ENCODE results near the gene LOXL3. TPM values are rescaled to one million over a fixed set of nuclear protein-coding genes. Genes with fewer than 3 reads are reported as not detected.

Gene LOXL3
- total and polyA plus RNA-seq, 8 donors = 0.35 to 7.5 (median 1.6) TPM

DNA sequence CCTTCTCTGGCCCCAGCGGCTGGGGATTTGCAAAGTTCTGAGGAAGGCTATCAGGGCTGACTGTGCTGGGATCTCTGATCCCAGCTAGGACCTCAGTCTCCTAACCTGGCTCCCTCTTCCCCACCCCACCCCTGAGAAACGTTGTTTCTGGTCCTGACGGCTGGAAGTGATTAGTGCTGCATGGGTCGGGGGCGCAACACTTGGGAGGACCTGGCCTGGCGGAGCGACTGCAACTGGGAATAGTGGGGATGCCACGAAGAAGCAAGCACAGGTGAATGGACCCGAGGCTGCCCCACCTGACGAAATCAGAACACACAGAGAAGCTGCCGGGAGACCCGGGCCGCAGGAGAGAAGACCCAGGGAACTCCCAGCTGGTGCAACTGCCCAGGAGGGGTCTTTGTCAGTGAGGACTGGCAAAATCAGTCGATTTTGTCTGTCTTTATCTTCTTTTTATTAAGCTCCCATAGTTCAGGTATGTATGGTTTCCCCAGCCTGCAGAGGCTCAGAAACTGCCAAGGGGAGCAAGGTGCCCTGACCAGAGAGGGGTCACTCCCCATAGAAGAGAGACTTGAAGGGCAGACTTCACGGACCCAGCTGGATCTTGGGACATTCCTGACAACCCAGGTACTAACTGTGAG is 53.7 kb downstream of the LOXL3 start:
- WGBS, 2 donors = 70% methylated on average over 15 of the region's 15 CpGs
- no peak overlapping the region for H3K4me3 ChIP-seq
- ATAC-seq (no peak), FAIRE-seq (no peak), DNase-seq (no peak)
- no peak overlapping the region for H3K27ac ChIP-seq
- TF ChIP-seq CTCF (IDR thresholded peaks at IDR 0.05) = no peak
- H3K27me3 ChIP-seq = peaks cover 0 to 6% (median 0%) of the 10 kb centered on the region in 4 donors
- H3K36me3 ChIP-seq = no peaks in the 10 kb centered on the region
- intact Hi-C loops (cut with DNase I) = no loop called here
- H3K4me1 ChIP-seq = peaks cover 0 to 15% (median 6%) of the 10 kb centered on the region in 3 donors
- H3K9me3 ChIP-seq = no peaks in the 10 kb centered on the region

- ATAC-seq = no peak
- Histone ChIP-seq H3K36me3 (no peaks in the 10 kb centered on the region), H3K9me3 (no peaks in the 10 kb centered on the region), H3K27me3 (peaks cover 0 to 6% (median 0%) of the 10 kb centered on the region in 4 donors), H3K4me1 (peaks cover 0 to 15% (median 6%) of the 10 kb centered on the region in 3 donors), H3K4me3 (peak within 1 kb of the TSS in 3 of 4 donors; percentile 7 to 41 (median 23)), H3K27ac (no peak within 1 kb of the TSS)
- TF ChIP-seq CTCF (IDR thresholded peaks at IDR 0.05) = no peak
- 12 to 13% methylated on average over 58 to 65 of the region's 65 CpGs for WGBS, 2 donors
- intact Hi-C loops (cut with DNase I) = no loop called here
- peak in 2 of 6 donors; percentile 63 to 66 for DNase-seq
- FAIRE-seq = no peak
These were observed 54.3 kb downstream of the LOXL3 start, which contains the start of gene LBX2 for GRCh38 chr2:74499267-74499939. Gene LBX2, minus strand, starts transcription at chr2:74499603. Its CDS starts 66 bp downstream, at chr2:74499537.

GRCh38 chr2:74498500-74499266 is 55.1 kb downstream of the LOXL3 start:
- intact Hi-C loops (cut with DNase I) = no loop called here

More at GRCh38 chr2:74498500-74499266, 55.1 kb downstream of the LOXL3 start:
- Histone ChIP-seq H3K9me3 (no peaks in the 10 kb centered on the region), H3K36me3 (no peaks in the 10 kb centered on the region), H3K27me3 (peaks cover 0 to 6% (median 0%) of the 10 kb centered on the region in 4 donors), H3K4me3 (peak overlapping the region in 3 of 4 donors; percentile 7 to 41 (median 23)), H3K27ac (no peak overlapping the region), H3K4me1 (peaks cover 0 to 12% (median 6%) of the 10 kb centered on the region in 3 donors)
- FAIRE-seq = no peak
- ATAC-seq = peak in 2 of 4 donors; percentile 2 to 4
- DNase-seq = no peak
- TF ChIP-seq CTCF (IDR thresholded peaks at IDR 0.05) = no peak
- 6 to 7% methylated on average over 41 of the region's 41 CpGs for WGBS, 2 donors
